HG03342 (cell line): ENCODE measurements around the gene GAS6.

Experiments
- ATAC-seq: cut with Tn5 transposase; IDR thresholded peaks from one replicate; pipeline ENCODE4 v1.9.1; 2021; ENCODE audit warnings: mild to moderate bottlenecking, moderate library complexity; ENCODE audit not compliant: unreplicated experiment

The GAS6 gene

GRCh38 chr13:113888701-113889330 lies 24.9 kb upstream of the GAS6 start:
- no peak for ATAC-seq

GRCh38 chr13:113887700-113888201 lies 23.9 kb upstream of the GAS6 start:
- ATAC-seq: no peak

- ATAC-seq: no peak
Observed at GRCh38 chr13:113886561-113887112, 22.8 kb upstream of the GAS6 start.

GRCh38 chr13:113884821-113885220 lies 20.9 kb upstream of the GAS6 start:
- no peak for ATAC-seq

GRCh38 chr13:113883921-113884804 lies 20.3 kb upstream of the GAS6 start:
- no peak for ATAC-seq

GRCh38 chr13:113883314-113883811 lies 19.5 kb upstream of the GAS6 start:
- ATAC-seq: no peak

- no peak for ATAC-seq
Observed at GRCh38 chr13:113882716-113883115, 18.8 kb upstream of the GAS6 start.

GRCh38 chr13:113882267-113882630 lies 18.4 kb upstream of the GAS6 start:
- ATAC-seq: no peak

GRCh38 chr13:113881614-113882266 lies 17.9 kb upstream of the GAS6 start:
- no peak for ATAC-seq

- no peak for ATAC-seq
Observed at GRCh38 chr13:113880651-113881611, 17.1 kb upstream of the GAS6 start.

- no peak for ATAC-seq
Observed at GRCh38 chr13:113879494-113880360, 15.9 kb upstream of the GAS6 start.

GRCh38 chr13:113879017-113879416 lies 15.1 kb upstream of the GAS6 start:
- no peak for ATAC-seq

- ATAC-seq: no peak
Observed at GRCh38 chr13:113877149-113877990, 13.5 kb upstream of the GAS6 start.

GRCh38 chr13:113876346-113877148 lies 12.7 kb upstream of the GAS6 start:
- no peak for ATAC-seq

GRCh38 chr13:113875837-113876281 lies 12.0 kb upstream of the GAS6 start:
- no peak for ATAC-seq

GRCh38 chr13:113875429-113875815 lies 11.5 kb upstream of the GAS6 start:
- no peak for ATAC-seq
